KMS-11 (cell line): ENCODE results near the gene CADM3.

Source experiments
- H2AFZ ChIP-seq: fragments of 200-600 bp; sonication (generic); 2 replicates; pipeline ENCODE4 v1.6.1; 2016; ENCODE audit warnings: antibody characterized with exemption, mixed run types, low read depth
- H3K27ac ChIP-seq: fragments of 200-600 bp; sonication (generic); 2 replicates; pipeline ENCODE4 v1.6.1; 2016; ENCODE audit warnings: mild to moderate bottlenecking, mixed run types
- H3K27me3 ChIP-seq: fragments of 200-600 bp; sonication (generic); 2 replicates; pipeline ENCODE4 v1.6.1; 2017; ENCODE audit warnings: mild to moderate bottlenecking, low read depth, mixed run types, moderate library complexity; ENCODE audit not compliant: insufficient read depth
- H3K36me3 ChIP-seq: fragments of 200-600 bp; sonication (generic); 2 replicates; pipeline ENCODE4 v1.6.1; 2017; ENCODE audit warnings: mild to moderate bottlenecking, mixed run types; ENCODE audit not compliant: insufficient read depth
- H3K4me1 ChIP-seq: fragments of 200-600 bp; sonication (generic); 2 replicates; pipeline ENCODE4 v1.6.1; 2016; ENCODE audit warnings: mild to moderate bottlenecking, low read depth, mixed run types; ENCODE audit not compliant: poor library complexity, severe bottlenecking
- H3K4me2 ChIP-seq: fragments of 200-600 bp; sonication (generic); 2 replicates; pipeline ENCODE4 v1.7.0; 2016; ENCODE audit warnings: mild to moderate bottlenecking, mixed run types
- H3K4me3 ChIP-seq: fragments of 200-600 bp; sonication (generic); IDR thresholded peaks from 2 replicates; pipeline ENCODE4 v1.6.1; 2017; ENCODE audit warnings: low read depth, low read length, mixed read lengths; ENCODE audit not compliant: insufficient read depth
- H3K79me2 ChIP-seq: fragments of 200-600 bp; sonication (generic); 2 replicates; pipeline ENCODE4 v1.6.1; 2016; ENCODE audit warnings: low read depth, mixed run types; ENCODE audit not compliant: insufficient read depth
- H3K9ac ChIP-seq: fragments of 200-600 bp; sonication (generic); 2 replicates; pipeline ENCODE4 v1.6.1; 2016; ENCODE audit warnings: mild to moderate bottlenecking, mixed run types
- H4K20me1 ChIP-seq: fragments of 200-600 bp; sonication (generic); 2 replicates; pipeline ENCODE4 v1.6.1; 2016; ENCODE audit warnings: mild to moderate bottlenecking, mixed run types; ENCODE audit not compliant: insufficient read depth
- TF ChIP-seq, protein P1 (sequence below): fragments of 200-600 bp; sonication (generic); conservative IDR thresholded peaks from 2 replicates; pipeline ENCODE4 v1.6.1; 2017; ENCODE audit warnings: low read depth, mild to moderate bottlenecking, antibody characterized with exemption, low read length, moderate library complexity, mixed read lengths

Gene CADM3

DNA sequence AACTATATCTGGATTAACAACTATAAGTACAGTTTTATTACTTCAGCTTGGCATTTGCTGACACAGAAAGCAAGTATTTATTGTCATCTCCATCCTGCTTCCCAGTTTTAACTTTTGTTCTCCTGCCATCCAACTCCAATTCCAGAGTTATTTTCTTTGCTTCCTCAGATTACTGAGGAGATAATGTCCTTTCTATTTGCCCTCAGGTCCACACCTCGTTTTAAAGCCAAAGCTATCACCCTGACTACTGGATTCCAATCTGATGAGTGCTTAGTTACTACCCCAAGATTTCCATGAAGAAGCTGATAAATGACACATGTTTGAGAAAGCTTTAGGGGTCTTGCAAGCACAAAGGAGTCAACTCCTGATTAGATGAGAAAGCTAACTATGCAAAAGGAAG, 58.5 kb downstream of the CADM3 start:
- Histone ChIP-seq H3K4me3 (no peak overlapping the region), H3K36me3 (no peaks in the 10 kb centered on the region; the same call in 1 of the 2 replicates), H3K27ac (no peak overlapping the region), H4K20me1 (no peaks in the 10 kb centered on the region), H3K4me1 (no peaks in the 10 kb centered on the region), H3K9ac (no peak overlapping the region), H2AFZ (no peak overlapping the region), H3K4me2 (no peak overlapping the region), H3K79me2 (no peaks in the 10 kb centered on the region), H3K27me3 (no peaks in the 10 kb centered on the region)
- TF ChIP-seq, protein P1, sequence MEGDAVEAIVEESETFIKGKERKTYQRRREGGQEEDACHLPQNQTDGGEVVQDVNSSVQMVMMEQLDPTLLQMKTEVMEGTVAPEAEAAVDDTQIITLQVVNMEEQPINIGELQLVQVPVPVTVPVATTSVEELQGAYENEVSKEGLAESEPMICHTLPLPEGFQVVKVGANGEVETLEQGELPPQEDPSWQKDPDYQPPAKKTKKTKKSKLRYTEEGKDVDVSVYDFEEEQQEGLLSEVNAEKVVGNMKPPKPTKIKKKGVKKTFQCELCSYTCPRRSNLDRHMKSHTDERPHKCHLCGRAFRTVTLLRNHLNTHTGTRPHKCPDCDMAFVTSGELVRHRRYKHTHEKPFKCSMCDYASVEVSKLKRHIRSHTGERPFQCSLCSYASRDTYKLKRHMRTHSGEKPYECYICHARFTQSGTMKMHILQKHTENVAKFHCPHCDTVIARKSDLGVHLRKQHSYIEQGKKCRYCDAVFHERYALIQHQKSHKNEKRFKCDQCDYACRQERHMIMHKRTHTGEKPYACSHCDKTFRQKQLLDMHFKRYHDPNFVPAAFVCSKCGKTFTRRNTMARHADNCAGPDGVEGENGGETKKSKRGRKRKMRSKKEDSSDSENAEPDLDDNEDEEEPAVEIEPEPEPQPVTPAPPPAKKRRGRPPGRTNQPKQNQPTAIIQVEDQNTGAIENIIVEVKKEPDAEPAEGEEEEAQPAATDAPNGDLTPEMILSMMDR, result no peak

DNA sequence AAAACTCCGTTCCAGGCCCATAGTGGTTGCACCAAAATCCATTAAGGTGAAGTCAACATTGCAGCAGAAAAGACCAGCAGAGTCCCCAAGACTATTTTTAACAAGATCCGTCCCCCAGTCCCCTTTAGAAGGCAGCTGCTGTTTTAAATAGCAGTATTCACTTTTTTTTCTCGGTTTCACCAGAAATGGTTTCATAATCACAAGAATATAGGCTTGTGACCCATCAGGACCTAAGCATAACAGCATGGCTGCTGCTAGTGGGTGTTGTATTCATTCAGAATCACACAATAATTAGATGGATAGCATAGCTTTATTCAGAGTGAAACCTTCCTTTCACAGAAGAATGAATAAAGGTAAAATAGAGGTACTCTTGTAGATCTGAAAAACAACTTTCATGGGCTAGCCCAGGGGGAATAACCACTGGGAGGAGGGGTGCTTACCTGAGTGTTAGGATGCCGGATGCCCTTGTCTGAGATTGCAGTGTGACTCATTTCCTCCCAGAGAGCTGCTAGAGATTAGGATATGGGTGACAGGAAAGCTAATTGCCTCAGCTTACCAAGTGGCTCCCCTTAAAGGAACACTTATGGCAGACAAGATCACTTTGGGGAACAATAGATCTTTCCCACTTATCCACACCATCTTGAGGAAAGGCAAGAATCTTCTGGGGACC, 68.3 kb downstream of the CADM3 start:
- Histone ChIP-seq H4K20me1 (no peaks in the 10 kb centered on the region), H3K36me3 (no peaks in the 10 kb centered on the region), H3K79me2 (no peaks in the 10 kb centered on the region), H3K27ac (peak overlapping the region; percentile 14; the same call in 1 of the 2 replicates), H2AFZ (peak overlapping the region; percentile 4; the same call in 1 of the 2 replicates), H3K4me3 (peak overlapping the region; percentile 71), H3K9ac (no peak overlapping the region), H3K27me3 (no peaks in the 10 kb centered on the region), H3K4me2 (peak overlapping the region; percentile 50), H3K4me1 (peaks cover 28% of the 10 kb centered on the region)
- TF ChIP-seq, protein P1, result no peak

DNA sequence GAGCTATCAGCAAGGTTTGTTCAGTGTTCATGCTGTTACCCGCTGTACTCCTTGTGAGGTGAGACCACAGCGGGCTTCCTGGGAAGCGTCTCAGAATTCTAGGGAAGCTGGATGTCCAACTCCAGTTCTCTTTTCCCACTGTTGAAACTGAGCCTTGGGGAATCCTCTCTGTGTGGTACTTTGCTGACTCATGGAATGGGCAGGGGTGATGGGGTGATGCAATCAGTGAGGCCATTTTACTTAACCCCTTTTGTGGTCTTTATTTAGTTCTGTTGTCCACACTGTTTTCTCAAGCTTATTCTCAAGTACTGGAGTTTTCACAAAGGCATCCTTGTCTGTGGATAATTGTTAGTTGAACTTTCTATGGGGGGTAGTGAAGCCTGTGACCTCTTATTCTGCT, 75.9 kb downstream of the CADM3 start:
- no peak overlapping the region for H2AFZ ChIP-seq

DNA sequence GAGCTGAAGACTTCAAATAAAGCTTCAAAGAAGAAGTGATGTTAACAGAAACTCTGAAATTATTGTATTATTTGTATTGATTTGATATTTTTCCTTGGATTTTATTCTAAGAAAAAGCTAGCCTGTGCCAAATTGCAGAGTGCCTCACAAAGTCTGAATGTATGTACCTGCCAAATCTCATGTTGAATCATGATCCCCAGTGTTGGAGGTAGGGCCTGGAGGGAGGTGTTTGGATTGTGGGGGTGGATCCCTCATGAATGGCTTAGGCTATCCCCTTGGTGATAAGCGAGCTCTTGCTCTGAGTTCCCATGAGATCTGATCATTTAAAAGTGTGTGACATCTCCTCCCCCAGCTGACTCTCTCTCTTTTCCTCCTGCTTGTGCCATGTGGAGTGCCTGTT, 76.9 kb downstream of the CADM3 start:
- Histone ChIP-seq H3K4me1 (no peaks in the 10 kb centered on the region), H3K27ac (no peak overlapping the region), H3K9ac (no peak overlapping the region), H2AFZ (no peak overlapping the region), H3K79me2 (no peaks in the 10 kb centered on the region), H3K36me3 (no peaks in the 10 kb centered on the region), H3K4me2 (no peak overlapping the region), H3K4me3 (no peak overlapping the region), H4K20me1 (no peaks in the 10 kb centered on the region), H3K27me3 (no peaks in the 10 kb centered on the region)
- TF ChIP-seq, protein P1, result no peak

More for the DNA sequence above, 75.9 kb downstream of the CADM3 start:
- no peaks in the 10 kb centered on the region for H3K4me1 ChIP-seq
- no peaks in the 10 kb centered on the region for H4K20me1 ChIP-seq
- H3K36me3 ChIP-seq, result no peaks in the 10 kb centered on the region
- no peak overlapping the region for H3K9ac ChIP-seq
- H3K4me2 ChIP-seq, result no peak overlapping the region
- no peak overlapping the region for H3K27ac ChIP-seq
- no peaks in the 10 kb centered on the region for H3K27me3 ChIP-seq
- no peaks in the 10 kb centered on the region for H3K79me2 ChIP-seq
- TF ChIP-seq, protein P1, result no peak
- no peak overlapping the region for H3K4me3 ChIP-seq
